Activated CD4-positive, CD25-positive, alpha-beta regulatory T cell (primary cell): Measurements from ENCODE around the gene TCTN1.
"Not testable (repeated sequence)": the region's sequence is repeated elsewhere in the genome, so short reads cannot be mapped to it uniquely, and the experiment has no call there.

ENCODE experiments used
- DNase-seq, 4 experiments: peaks; one replicate each; lab custom pipeline; 2025; lab: John Stamatoyannopoulos, UW

The TCTN1 gene

GRCh38 chr12:110585231-110585799 lies 28.6 kb upstream of the TCTN1 start:
- no peak for DNase-seq

GRCh38 chr12:110587102-110587501 lies 26.8 kb upstream of the TCTN1 start:
- DNase-seq, result not testable (repeated sequence)

GRCh38 chr12:110590059-110590458 lies 23.9 kb upstream of the TCTN1 start:
- DNase-seq, result no peak

- no peak for DNase-seq
Observed at GRCh38 chr12:110590806-110591326, 23.1 kb upstream of the TCTN1 start.

GRCh38 chr12:110591451-110592051 lies 22.4 kb upstream of the TCTN1 start:
- DNase-seq, result no peak

GRCh38 chr12:110592078-110592477 lies 21.9 kb upstream of the TCTN1 start:
- no peak for DNase-seq

GRCh38 chr12:110592919-110593318 lies 21.0 kb upstream of the TCTN1 start:
- DNase-seq, result not testable (repeated sequence)

GRCh38 chr12:110597885-110598284 lies 16.0 kb upstream of the TCTN1 start:
- DNase-seq, result no peak

- DNase-seq, result no peak
Observed at GRCh38 chr12:110599334-110599733, 14.6 kb upstream of the TCTN1 start.

- no peak for DNase-seq
Observed at GRCh38 chr12:110600254-110600653, 13.7 kb upstream of the TCTN1 start.

GRCh38 chr12:110602085-110602814 lies 11.7 kb upstream of the TCTN1 start:
- DNase-seq, result not testable (repeated sequence)

- no peak for DNase-seq
Observed at GRCh38 chr12:110606253-110606611, 7.7 kb upstream of the TCTN1 start.

- no peak for DNase-seq
Observed at GRCh38 chr12:110613071-110613770, 708 bp upstream of the TCTN1 start.

- DNase-seq, result no peak
Observed at GRCh38 chr12:110615171-110615570, 1.2 kb downstream of the TCTN1 start.

GRCh38 chr12:110616471-110617115 lies 2.7 kb downstream of the TCTN1 start:
- no peak for DNase-seq

GRCh38 chr12:110619534-110619953 lies 5.6 kb downstream of the TCTN1 start:
- no peak for DNase-seq

- no peak for DNase-seq
Observed at GRCh38 chr12:110622582-110622981, 8.7 kb downstream of the TCTN1 start.

GRCh38 chr12:110627500-110628195 lies 13.7 kb downstream of the TCTN1 start:
- no peak for DNase-seq

- DNase-seq, result no peak
Observed at GRCh38 chr12:110635055-110635454, 21.1 kb downstream of the TCTN1 start.

GRCh38 chr12:110636516-110636915 lies 22.6 kb downstream of the TCTN1 start:
- DNase-seq, result no peak

- no peak for DNase-seq
Observed at GRCh38 chr12:110637869-110638441, 24.0 kb downstream of the TCTN1 start.
